ENCODE results near the gene HTATIP2. TPM values are rescaled to one million over a fixed set of nuclear protein-coding genes. Genes with fewer than 3 reads are reported as not detected.

Gene HTATIP2
- total RNA-seq, 4 donors from 2014 or later: 27.7 to 56.4 (median 49.8) TPM

GRCh38 chr11:20415432-20415831 lies 51.9 kb downstream of the HTATIP2 start:
- no peak for ATAC-seq
- H3K27me3 ChIP-seq: no peaks in the 10 kb centered on the region
- H3K4me1 ChIP-seq: no peaks in the 10 kb centered on the region
- no peak overlapping the region for H3K4me3 ChIP-seq
- H3K9me3 ChIP-seq: no peaks in the 10 kb centered on the region
- peaks cover 0 to 57% of the 10 kb centered on the region in 2 donors for H3K36me3 ChIP-seq
- TF ChIP-seq POLR2A (IDR thresholded peaks at IDR 0.05) (no peak), CTCF (IDR thresholded peaks at IDR 0.05) (no peak), EP300 (IDR thresholded peaks at IDR 0.05) (no peak)
- no peak overlapping the region for H3K27ac ChIP-seq

GRCh38 chr11:20417771-20418170 lies 54.3 kb downstream of the HTATIP2 start:
- TF ChIP-seq EP300 (IDR thresholded peaks at IDR 0.05) (no peak), POLR2A (IDR thresholded peaks at IDR 0.05) (no peak), CTCF (IDR thresholded peaks at IDR 0.05) (no peak), POLR2AphosphoS5 (IDR thresholded peaks at IDR 0.05) (no peak)
- 39 to 71% methylated on average over 2 of the region's 2 CpGs for WGBS, 2 donors (ENCODE audit: low coverage in 1 of 2)

GRCh38 chr11:20421946-20422345 lies 58.4 kb downstream of the HTATIP2 start:
- H3K4me3 ChIP-seq: no peak overlapping the region

More at GRCh38 chr11:20417771-20418170, 54.3 kb downstream of the HTATIP2 start:
- H3K36me3 ChIP-seq: peaks cover 0 to 69% of the 10 kb centered on the region in 2 donors
- H3K27me3 ChIP-seq: no peaks in the 10 kb centered on the region
- ATAC-seq: no peak
- no peak overlapping the region for H3K4me3 ChIP-seq
- H3K4me1 ChIP-seq: no peaks in the 10 kb centered on the region
- H3K27ac ChIP-seq: no peak overlapping the region
- no peaks in the 10 kb centered on the region for H3K9me3 ChIP-seq

GRCh38 chr11:20429216-20429615 lies 65.7 kb downstream of the HTATIP2 start:
- no peak overlapping the region for H3K27ac ChIP-seq
- no peaks in the 10 kb centered on the region for H3K9me3 ChIP-seq
- H3K4me3 ChIP-seq: no peak overlapping the region
- ATAC-seq: no peak
- TF ChIP-seq EP300 (IDR thresholded peaks at IDR 0.05) (no peak), CTCF (IDR thresholded peaks at IDR 0.05) (no peak), POLR2AphosphoS5 (IDR thresholded peaks at IDR 0.05) (no peak), POLR2A (IDR thresholded peaks at IDR 0.05) (no peak)
- peaks cover 0 to 17% of the 10 kb centered on the region in 2 donors for H3K36me3 ChIP-seq
- 90% methylated on average over 2 to 4 of the region's 5 CpGs for WGBS, 2 donors (ENCODE audit: low coverage in 1 of 2)
- no peaks in the 10 kb centered on the region for H3K27me3 ChIP-seq
- H3K4me1 ChIP-seq: no peaks in the 10 kb centered on the region

More at GRCh38 chr11:20421946-20422345, 58.4 kb downstream of the HTATIP2 start:
- H3K36me3 ChIP-seq: peaks cover 0 to 40% of the 10 kb centered on the region in 2 donors
- ATAC-seq: no peak
- no peak overlapping the region for H3K27ac ChIP-seq
- WGBS, 2 donors (ENCODE audit: low coverage in 1 of 2): 93 to 95% methylated on average over 2 of the region's 2 CpGs
- H3K4me1 ChIP-seq: no peaks in the 10 kb centered on the region
- no peaks in the 10 kb centered on the region for H3K9me3 ChIP-seq
- H3K27me3 ChIP-seq: no peaks in the 10 kb centered on the region
- TF ChIP-seq EP300 (IDR thresholded peaks at IDR 0.05): no peak
- TF ChIP-seq CTCF (IDR thresholded peaks at IDR 0.05): no peak
- no peak for TF ChIP-seq POLR2A (IDR thresholded peaks at IDR 0.05)
- no peak for TF ChIP-seq POLR2AphosphoS5 (IDR thresholded peaks at IDR 0.05)

Other genes with a start within 250 kb of the HTATIP2 start
- not detected for gene DBX1, start 203.2 kb upstream of the HTATIP2 start, total RNA-seq
- gene PRMT3, start 24.0 kb downstream of the HTATIP2 start, total RNA-seq: 10 to 100 TPM in 3 of 4 donors, 1 to 10 TPM in 1; 9.9 to 20.9 (median 18.8) TPM
- gene SLC6A5, start 235.9 kb downstream of the HTATIP2 start, total RNA-seq: not detected